ENCODE results near the gene PARVG. TPM values are rescaled to one million over a fixed set of nuclear protein-coding genes. Genes with fewer than 3 reads are reported as not detected.

The PARVG gene
- total and polyA plus RNA-seq, 10 of the 15 experiments (the other 5 are each of a cell fraction or from before 2014, with no cell fraction given) = 6.3 to 123 (median 71.9) TPM

- intact Hi-C loops (cut with micrococcal nuclease; ENCODE audit: unreplicated experiment) (no loop called here), in situ Hi-C loops (cut with MboI) (no loop called here)
- ChIA-PET POLR2A (interaction anchor here (3.0 kb wide), 1 partner anchor 12 kb away, joined by 17 read pairs; the partner anchor contains the start of gene PARVG), RAD21 (ENCODE audit: unreplicated experiment) (interaction anchor here (1.1 kb wide), 1 partner anchor 10 kb away, joined by 3 read pairs; no protein-coding TSS in a partner anchor), SMC1A (ENCODE audit: uncharacterized antibody, unreplicated experiment) (no interaction called here), CTCF (no interaction called here)
- BruUV-seq (replicated peaks) = no TSS peak
- H3K9ac ChIP-seq (ENCODE audit: control insufficient read depth, insufficient read depth, low read length) = no peak overlapping the region
- ATAC-seq (peak; percentile 65), FAIRE-seq (no peak), DNase-seq (ENCODE audit: low read depth, low spot score) (no peak)
- H3K4me3 ChIP-seq = no peak overlapping the region
- no peak for TF ChIP-seq MXI1 (IDR thresholded peaks at IDR 0.05; ENCODE audit: low read depth, low read length)
- TF ChIP-seq PAX5 (IDR thresholded peaks at IDR 0.05; ENCODE audit: borderline replicate concordance, low read depth, low read length) = 0 out of 2 replicates have a peak, but pooled peaks have one; percentile 9
- 74% methylated on average over 8 of the region's 8 CpGs for WGBS (ENCODE audit: insufficient coverage, insufficient replicate concordance, low lambda C conversion rate, missing lambda C conversion rate)
- H3K27ac ChIP-seq (ENCODE audit: control insufficient read depth, insufficient read depth) = no peak overlapping the region
- H3K36me3 ChIP-seq (ENCODE audit: control insufficient read depth in 2 of 2, insufficient read depth in 2 of 2, low read length in 1 of 2) = no peaks in the 10 kb centered on the region
- H3K79me2 ChIP-seq (ENCODE audit: control insufficient read depth, insufficient read depth, low read length) = no peaks in the 10 kb centered on the region
- no peaks in the 10 kb centered on the region for H3K27me3 ChIP-seq (replicated peaks in 1 of 2; ENCODE audit: control insufficient read depth in 2 of 2, insufficient read depth in 2 of 2, low read length in 1 of 2)
- no peak overlapping the region for H3K4me2 ChIP-seq (ENCODE audit: control insufficient read depth, insufficient read depth)
- H3K9me3 ChIP-seq (replicated peaks; ENCODE audit: control insufficient read depth, insufficient read depth, low read length) = no peaks in the 10 kb centered on the region
- peaks cover 43% of the 10 kb centered on the region for H3K4me1 ChIP-seq (ENCODE audit: control insufficient read depth, insufficient read depth, low read length)
- H2AFZ ChIP-seq (ENCODE audit: control insufficient read depth, low read depth, low read length) = no peak overlapping the region
- no peaks in the 10 kb centered on the region for H4K20me1 ChIP-seq (ENCODE audit: control insufficient read depth, insufficient read depth)
These were observed 11.5 kb downstream of the PARVG start for GRCh38 chr22:44192098-44192815.

DNA sequence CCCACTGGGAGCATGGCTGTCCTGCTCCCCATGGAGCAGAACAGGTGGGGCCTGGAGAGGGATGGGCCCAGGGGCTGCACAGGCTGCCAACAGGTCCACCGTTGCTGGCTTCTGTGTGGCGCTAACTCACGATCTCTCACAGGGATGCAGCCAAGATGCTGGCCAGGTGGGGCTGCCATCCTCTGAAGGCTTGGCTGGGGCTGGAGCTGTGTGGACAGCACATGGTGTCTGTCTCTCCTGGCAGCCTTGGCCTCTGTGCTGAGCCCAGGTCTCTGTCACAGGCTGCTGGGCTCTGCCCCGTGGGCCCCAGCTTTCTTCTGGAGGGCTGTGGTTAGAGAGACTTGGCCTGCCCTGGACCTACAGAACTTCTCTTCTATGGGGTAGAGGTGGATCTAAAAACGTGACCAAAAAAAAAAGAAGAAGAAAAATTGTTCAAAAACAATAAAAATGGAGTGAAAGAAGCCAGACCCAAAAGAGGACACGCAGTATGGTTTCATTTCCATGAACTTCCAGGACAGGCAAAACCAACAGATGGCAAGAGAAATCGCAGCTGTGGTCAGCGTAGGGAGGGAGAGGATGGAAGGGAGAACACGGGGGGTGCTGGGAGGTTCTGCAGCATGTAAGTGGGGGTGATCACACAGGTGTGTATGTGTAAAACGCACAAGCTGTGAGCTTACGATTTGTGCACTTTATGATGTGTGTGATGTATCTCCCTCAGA is 12.2 kb downstream of the PARVG start:
- ChIA-PET SMC1A (ENCODE audit: uncharacterized antibody, unreplicated experiment) (no interaction called here), POLR2A (no interaction called here), RAD21 (ENCODE audit: unreplicated experiment) (no interaction called here), CTCF (interaction anchor here (1.2 kb wide), 1 partner anchor 199 kb away, joined by 3 read pairs; no protein-coding TSS in a partner anchor)
- no peaks in the 10 kb centered on the region for H4K20me1 ChIP-seq (ENCODE audit: control insufficient read depth, insufficient read depth)
- H3K4me1 ChIP-seq (ENCODE audit: control insufficient read depth, insufficient read depth, low read length) = peaks cover 43% of the 10 kb centered on the region
- no peak overlapping the region for H3K4me3 ChIP-seq
- no peak overlapping the region for H3K27ac ChIP-seq (ENCODE audit: control insufficient read depth, insufficient read depth)
- intact Hi-C loops (cut with micrococcal nuclease; ENCODE audit: unreplicated experiment) (no loop called here), in situ Hi-C loops (cut with MboI) (no loop called here)
- H3K9me3 ChIP-seq (replicated peaks; ENCODE audit: control insufficient read depth, insufficient read depth, low read length) = no peaks in the 10 kb centered on the region
- no peaks in the 10 kb centered on the region for H3K79me2 ChIP-seq (ENCODE audit: control insufficient read depth, insufficient read depth, low read length)
- H3K4me2 ChIP-seq (ENCODE audit: control insufficient read depth, insufficient read depth) = no peak overlapping the region
- H3K36me3 ChIP-seq (ENCODE audit: control insufficient read depth in 2 of 2, insufficient read depth in 2 of 2, low read length in 1 of 2) = no peaks in the 10 kb centered on the region
- ATAC-seq (no peak), DNase-seq (ENCODE audit: low read depth, low spot score) (no peak), FAIRE-seq (no peak)
- H3K27me3 ChIP-seq (replicated peaks in 1 of 2; ENCODE audit: control insufficient read depth in 2 of 2, insufficient read depth in 2 of 2, low read length in 1 of 2) = no peaks in the 10 kb centered on the region
- no peak overlapping the region for H3K9ac ChIP-seq (ENCODE audit: control insufficient read depth, insufficient read depth, low read length)
- no TSS peak for BruUV-seq (replicated peaks)
- 72% methylated on average over 11 of the region's 11 CpGs for WGBS (ENCODE audit: insufficient coverage, insufficient replicate concordance, low lambda C conversion rate, missing lambda C conversion rate)
- no peak overlapping the region for H2AFZ ChIP-seq (ENCODE audit: control insufficient read depth, low read depth, low read length)
- TF ChIP-seq, protein P1, sequence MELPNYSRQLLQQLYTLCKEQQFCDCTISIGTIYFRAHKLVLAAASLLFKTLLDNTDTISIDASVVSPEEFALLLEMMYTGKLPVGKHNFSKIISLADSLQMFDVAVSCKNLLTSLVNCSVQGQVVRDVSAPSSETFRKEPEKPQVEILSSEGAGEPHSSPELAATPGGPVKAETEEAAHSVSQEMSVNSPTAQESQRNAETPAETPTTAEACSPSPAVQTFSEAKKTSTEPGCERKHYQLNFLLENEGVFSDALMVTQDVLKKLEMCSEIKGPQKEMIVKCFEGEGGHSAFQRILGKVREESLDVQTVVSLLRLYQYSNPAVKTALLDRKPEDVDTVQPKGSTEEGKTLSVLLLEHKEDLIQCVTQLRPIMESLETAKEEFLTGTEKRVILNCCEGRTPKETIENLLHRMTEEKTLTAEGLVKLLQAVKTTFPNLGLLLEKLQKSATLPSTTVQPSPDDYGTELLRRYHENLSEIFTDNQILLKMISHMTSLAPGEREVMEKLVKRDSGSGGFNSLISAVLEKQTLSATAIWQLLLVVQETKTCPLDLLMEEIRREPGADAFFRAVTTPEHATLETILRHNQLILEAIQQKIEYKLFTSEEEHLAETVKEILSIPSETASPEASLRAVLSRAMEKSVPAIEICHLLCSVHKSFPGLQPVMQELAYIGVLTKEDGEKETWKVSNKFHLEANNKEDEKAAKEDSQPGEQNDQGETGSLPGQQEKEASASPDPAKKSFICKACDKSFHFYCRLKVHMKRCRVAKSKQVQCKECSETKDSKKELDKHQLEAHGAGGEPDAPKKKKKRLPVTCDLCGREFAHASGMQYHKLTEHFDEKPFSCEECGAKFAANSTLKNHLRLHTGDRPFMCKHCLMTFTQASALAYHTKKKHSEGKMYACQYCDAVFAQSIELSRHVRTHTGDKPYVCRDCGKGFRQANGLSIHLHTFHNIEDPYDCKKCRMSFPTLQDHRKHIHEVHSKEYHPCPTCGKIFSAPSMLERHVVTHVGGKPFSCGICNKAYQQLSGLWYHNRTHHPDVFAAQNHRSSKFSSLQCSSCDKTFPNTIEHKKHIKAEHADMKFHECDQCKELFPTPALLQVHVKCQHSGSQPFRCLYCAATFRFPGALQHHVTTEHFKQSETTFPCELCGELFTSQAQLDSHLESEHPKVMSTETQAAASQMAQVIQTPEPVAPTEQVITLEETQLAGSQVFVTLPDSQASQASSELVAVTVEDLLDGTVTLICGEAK (IDR thresholded peaks at IDR 0.05; ENCODE audit: borderline replicate concordance) = no peak
- no peak for TF ChIP-seq EGR1 (IDR thresholded peaks at IDR 0.05; ENCODE audit: borderline replicate concordance in 1 of 2, low read depth in 2 of 2, low read length in 2 of 2)
- TF ChIP-seq NFYB (IDR thresholded peaks at IDR 0.05; ENCODE audit: insufficient read depth, low read depth, low read length) = no peak
- no peak for TF ChIP-seq ZNF207 (IDR thresholded peaks at IDR 0.05; ENCODE audit: borderline replicate concordance)
- no peak for TF ChIP-seq BACH1 (IDR thresholded peaks at IDR 0.05; ENCODE audit: borderline replicate concordance)
- no peak for TF ChIP-seq WRNIP1 (IDR thresholded peaks at IDR 0.05; ENCODE audit: borderline replicate concordance, low read depth, low read length)
- TF ChIP-seq EZH2 (IDR thresholded peaks at IDR 0.05; ENCODE audit: borderline replicate concordance, control insufficient read depth, low read depth, low read length) = no peak
- TF ChIP-seq RAD51 (IDR thresholded peaks at IDR 0.05) = no peak
- no peak for TF ChIP-seq SIN3A (IDR thresholded peaks at IDR 0.05; ENCODE audit: low read depth, low read length)

Data from GM12878 (cell line).